Chondrocyte (in vitro differentiated cells): ENCODE results near the gene ATF5. TPM values are rescaled to one million over a fixed set of nuclear protein-coding genes. Genes with fewer than 3 reads are reported as not detected.

Experiments
- DNase-seq: peaks from one replicate; pipeline ENCODE4 v3.0.0; 2021; ENCODE audit warnings: mixed read lengths, low spot score
- H3K27ac Mint-ChIP-seq: one replicate; pipeline ENCODE4 v1.8.0; 2021; ENCODE audit warnings: mild to moderate bottlenecking, moderate library complexity, mixed read lengths; ENCODE audit not compliant: unreplicated experiment
- H3K27me3 Mint-ChIP-seq: 2 replicates; pipeline ENCODE4 v1.8.0; 2021; ENCODE audit warnings: low read depth, mixed read lengths
- H3K36me3 Mint-ChIP-seq: 2 replicates; pipeline ENCODE4 v1.8.0; 2021; ENCODE audit warnings: low read depth, mixed read lengths
- H3K4me1 Mint-ChIP-seq: 2 replicates; pipeline ENCODE4 v1.8.0; 2021; ENCODE audit warnings: low read depth, mild to moderate bottlenecking, mixed read lengths
- H3K4me3 Mint-ChIP-seq: one replicate; pipeline ENCODE4 v1.8.0; 2021; ENCODE audit warnings: mild to moderate bottlenecking, moderate library complexity, mixed read lengths; ENCODE audit not compliant: unreplicated experiment
- H3K9me3 Mint-ChIP-seq: 2 replicates; pipeline ENCODE4 v1.8.0; 2021; ENCODE audit warnings: low read depth, mixed read lengths
- CTCF ChIP-seq: fragments of 200-600 bp; sonication (generic); IDR thresholded peaks from 2 replicates; pipeline ENCODE4 v1.5.0; 2021; ENCODE audit warnings: antibody characterized with exemption, mild to moderate bottlenecking, moderate library complexity
- total RNA-seq: library from RNA; stranded (reverse); gene quantifications from 3 replicates; pipeline ENCODE4 v1.2.1, GENCODE V29; 2021

The ATF5 gene
- total RNA-seq, 1 donor from 2014 or later: 53.4 TPM

- Mint-ChIP-seq H3K4me1 (peaks cover 11% of the 10 kb centered on the region), H3K4me3 (no peak overlapping the region), H3K9me3 (no peaks in the 10 kb centered on the region), H3K27ac (no peak overlapping the region), H3K27me3 (no peaks in the 10 kb centered on the region), H3K36me3 (peaks cover 15% of the 10 kb centered on the region)
- no peak for DNase-seq
- no peak for TF ChIP-seq CTCF
These were observed 21.1 kb upstream of the ATF5 start for GRCh38 chr19:49907745-49908446.

GRCh38 chr19:49908480-49909420, 20.3 kb upstream of the ATF5 start:
- H3K27ac Mint-ChIP-seq: no peak overlapping the region
- H3K27me3 Mint-ChIP-seq: no peaks in the 10 kb centered on the region
- peaks cover 16% of the 10 kb centered on the region for H3K36me3 Mint-ChIP-seq
- no peak for DNase-seq
- H3K4me3 Mint-ChIP-seq: no peak overlapping the region
- no peak for TF ChIP-seq CTCF
- peaks cover 11% of the 10 kb centered on the region for H3K4me1 Mint-ChIP-seq
- H3K9me3 Mint-ChIP-seq: no peaks in the 10 kb centered on the region

- Mint-ChIP-seq H3K9me3 (no peaks in the 10 kb centered on the region), H3K36me3 (peaks cover 19% of the 10 kb centered on the region), H3K4me1 (peaks cover 11% of the 10 kb centered on the region), H3K4me3 (no peak overlapping the region), H3K27ac (no peak overlapping the region), H3K27me3 (no peaks in the 10 kb centered on the region)
- no peak for DNase-seq
- TF ChIP-seq CTCF: no peak
These were observed 18.8 kb upstream of the ATF5 start for GRCh38 chr19:49910179-49910578.

GRCh38 chr19:49911381-49912145, 17.4 kb upstream of the ATF5 start:
- TF ChIP-seq CTCF: no peak
- peaks cover 4% of the 10 kb centered on the region for H3K9me3 Mint-ChIP-seq

More at GRCh38 chr19:49911381-49912145, 17.4 kb upstream of the ATF5 start:
- H3K27me3 Mint-ChIP-seq: no peaks in the 10 kb centered on the region
- peak overlapping the region; percentile 57 for H3K27ac Mint-ChIP-seq
- H3K4me3 Mint-ChIP-seq: no peak overlapping the region
- peaks cover 20% of the 10 kb centered on the region for H3K36me3 Mint-ChIP-seq
- H3K4me1 Mint-ChIP-seq: peaks cover 11% of the 10 kb centered on the region
- no peak for DNase-seq
